NOMO-1 treated with dmso at 0.1 percent for 144 hours (cell line): ENCODE data around the gene NEK10.

Source experiments
- DNase-seq: peaks from one replicate; lab custom pipeline; 2025; ENCODE audit not compliant: unreplicated experiment; lab: John Stamatoyannopoulos, UW

NEK10 gene

GRCh38 chr3:27110020-27110419 is 259.2 kb downstream of the NEK10 start:
- no peak for DNase-seq

GRCh38 chr3:27108322-27108721 is 260.9 kb downstream of the NEK10 start:
- no peak for DNase-seq

GRCh38 chr3:27105904-27106303 is 263.3 kb downstream of the NEK10 start:
- DNase-seq, result no peak

- DNase-seq, result no peak
Observed at GRCh38 chr3:27097182-27097581, 272.0 kb downstream of the NEK10 start.

- peak; percentile 63 for DNase-seq
Observed at GRCh38 chr3:27095553-27096222, 273.5 kb downstream of the NEK10 start.

GRCh38 chr3:27094721-27095120 is 274.5 kb downstream of the NEK10 start:
- peak; percentile 76 for DNase-seq

- no peak for DNase-seq
Observed at GRCh38 chr3:27093771-27094170, 275.4 kb downstream of the NEK10 start.

- no peak for DNase-seq
Observed at GRCh38 chr3:27090275-27091041, 278.7 kb downstream of the NEK10 start.

- DNase-seq, result no peak
Observed at GRCh38 chr3:27089645-27090044, 279.5 kb downstream of the NEK10 start.

- no peak for DNase-seq
Observed at GRCh38 chr3:27089068-27089467, 280.1 kb downstream of the NEK10 start.

GRCh38 chr3:27085829-27086730 is 283.1 kb downstream of the NEK10 start:
- DNase-seq, result no peak

GRCh38 chr3:27081992-27082607 is 287.1 kb downstream of the NEK10 start:
- no peak for DNase-seq

- DNase-seq, result no peak
Observed at GRCh38 chr3:27081566-27081965, 287.6 kb downstream of the NEK10 start.

- DNase-seq, result no peak
Observed at GRCh38 chr3:27080258-27080525, 289.0 kb downstream of the NEK10 start.

- DNase-seq, result no peak
Observed at GRCh38 chr3:27079427-27080257, 289.5 kb downstream of the NEK10 start.

- no peak for DNase-seq
Observed at GRCh38 chr3:27078246-27078913, 290.8 kb downstream of the NEK10 start.

GRCh38 chr3:27076815-27077630 is 292.2 kb downstream of the NEK10 start:
- DNase-seq, result no peak

- no peak for DNase-seq
Observed at GRCh38 chr3:27074914-27075313, 294.3 kb downstream of the NEK10 start.

- no peak for DNase-seq
Observed at GRCh38 chr3:27073912-27074311, 295.3 kb downstream of the NEK10 start.
